Esophagus muscularis mucosa (tissue), 4 donors: Measurements from ENCODE around the gene ARID1B.

Source experiments
- CTCF ChIP-seq, 3 experiments: fragments of 200-600 bp in 2 of 3; fragments of 450-650 bp in 1 of 3; sonication (generic) in 2 of 3; IDR thresholded peaks; one replicate each; pipeline ENCODE4 v1.5.1; 2017 to 2019; ENCODE audit warnings: antibody characterized with exemption in 3 of 3, mild to moderate bottlenecking in 2 of 3, moderate library complexity in 1 of 3
- EP300 ChIP-seq: sonication (generic); formaldehyde crosslinking; IDR thresholded peaks from one replicate; pipeline ENCODE4 v1.6.1; 2017; ENCODE audit warnings: antibody characterized with exemption
- POLR2A ChIP-seq: fragments of 450-650 bp; IDR thresholded peaks from one replicate; pipeline ENCODE4 v1.6.1; 2017; ENCODE audit warnings: antibody characterized with exemption, moderate library complexity, mild to moderate bottlenecking, low read depth
- POLR2AphosphoS5 ChIP-seq, 2 donors: sonication (generic); formaldehyde crosslinking; IDR thresholded peaks; one replicate each; pipeline ENCODE4 v1.6.1; 2017; ENCODE audit warnings: antibody characterized with exemption in 2 of 2

- TF ChIP-seq CTCF (IDR thresholded peaks at IDR 0.05) (no peak), EP300 (peak; percentile 59), POLR2A (no peak), POLR2AphosphoS5 (IDR thresholded peaks at IDR 0.05) (peak; percentile 45 to 72)
Observed at GRCh38 chr6:156977527-156978291, 200.5 kb downstream of the ARID1B start.
